Islet precursor cell (in vitro differentiated cells): ENCODE results near the gene DENND4B.
A peak's percentile ranks its signal among the peaks of the same experiment; 100 is the strongest.

ENCODE experiments used
- DNase-seq: peaks from one replicate; pipeline ENCODE4 v3.0.0-alpha.2; 2018

DENND4B gene

GRCh38 chr1:153945131-153945794 lies 1.3 kb downstream of the DENND4B start:
- no peak for DNase-seq

GRCh38 chr1:153944827-153945117 lies 1.7 kb downstream of the DENND4B start:
- DNase-seq, result no peak

- DNase-seq, result no peak
Measured at GRCh38 chr1:153944005-153944826, 2.3 kb downstream of the DENND4B start.

GRCh38 chr1:153942766-153943549 lies 3.6 kb downstream of the DENND4B start:
- no peak for DNase-seq

GRCh38 chr1:153941826-153942725 lies 4.4 kb downstream of the DENND4B start:
- DNase-seq, result no peak

GRCh38 chr1:153940756-153941155 lies 5.8 kb downstream of the DENND4B start:
- no peak for DNase-seq

- no peak for DNase-seq
Measured at GRCh38 chr1:153939476-153939875, 7.0 kb downstream of the DENND4B start.

GRCh38 chr1:153938996-153939395 lies 7.5 kb downstream of the DENND4B start:
- DNase-seq, result no peak

- DNase-seq, result no peak
Measured at GRCh38 chr1:153937331-153937730, 9.2 kb downstream of the DENND4B start.

- no peak for DNase-seq
Measured at GRCh38 chr1:153936011-153936802, 10.3 kb downstream of the DENND4B start.

GRCh38 chr1:153934746-153935145 lies 11.8 kb downstream of the DENND4B start:
- DNase-seq, result peak; percentile 22

GRCh38 chr1:153933955-153934354 lies 12.6 kb downstream of the DENND4B start:
- DNase-seq, result no peak

GRCh38 chr1:153933430-153933829 lies 13.1 kb downstream of the DENND4B start:
- DNase-seq, result peak; percentile 37

GRCh38 chr1:153932156-153933131 lies 14.1 kb downstream of the DENND4B start:
- peak; percentile 33 for DNase-seq

GRCh38 chr1:153929981-153930948 lies 16.3 kb downstream of the DENND4B start:
- peak; percentile 45 for DNase-seq

- DNase-seq, result no peak
Measured at GRCh38 chr1:153929426-153929825, 17.1 kb downstream of the DENND4B start.

- peak; percentile 35 for DNase-seq
Measured at GRCh38 chr1:153928791-153929341, 17.7 kb downstream of the DENND4B start.

GRCh38 chr1:153928245-153928644 lies 18.3 kb downstream of the DENND4B start:
- DNase-seq, result no peak

- no peak for DNase-seq
Measured at GRCh38 chr1:153926405-153926804, 20.1 kb downstream of the DENND4B start.
